LNCAP (cell line): Measurements from ENCODE around the gene ZNF181.

Source experiments
- TF ChIP-seq, protein P1 (sequence below): fragments of 450-650 bp; IDR thresholded peaks from 2 replicates; pipeline ENCODE4 v1.5.1; 2017; ENCODE audit warnings: mild to moderate bottlenecking

ZNF181 gene

DNA sequence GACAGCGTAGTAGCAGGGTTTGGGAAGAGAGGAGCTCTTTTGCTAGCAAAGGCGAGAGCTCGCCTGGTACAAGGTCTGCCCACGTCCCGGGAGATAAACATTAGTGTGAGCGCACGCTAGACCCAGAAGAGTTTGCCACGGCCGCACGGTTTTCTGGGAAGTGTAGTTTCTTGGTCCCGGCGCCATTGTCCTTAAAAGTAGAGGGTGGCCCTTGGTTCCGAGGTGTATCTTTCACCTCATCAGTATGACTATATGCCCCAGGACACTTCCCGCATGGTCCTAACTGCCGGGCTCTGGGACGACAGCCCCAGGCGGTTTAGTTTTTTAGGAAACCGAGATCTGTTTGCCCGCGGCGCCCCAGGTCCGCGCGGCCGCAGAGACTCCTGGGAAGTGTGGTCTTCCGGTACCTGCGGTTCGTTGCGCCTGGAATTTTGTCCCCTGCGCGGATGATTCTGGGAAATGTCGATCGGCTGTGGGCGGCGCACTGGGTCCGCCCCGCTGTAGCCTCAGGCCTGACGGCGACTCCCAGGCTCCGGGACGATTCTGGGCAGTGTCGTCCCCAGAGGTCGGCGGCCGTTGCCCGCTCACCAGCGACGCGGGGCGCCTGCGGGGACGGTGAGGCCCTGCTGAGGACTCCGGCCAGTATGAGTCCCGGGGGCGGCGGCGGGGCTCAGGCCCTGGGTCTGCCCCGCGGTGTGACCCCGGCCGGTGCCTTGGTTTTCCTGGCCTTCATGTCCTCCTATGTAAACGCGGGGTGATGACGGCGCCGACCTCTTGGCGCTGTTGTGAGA, at the start of gene ZNF181:
Gene ZNF181 (plus strand): TSS at position 498 of the 791 bp plus-strand sequence. CDS start 795 bp downstream, outside the sequence.
- TF ChIP-seq, protein P1, sequence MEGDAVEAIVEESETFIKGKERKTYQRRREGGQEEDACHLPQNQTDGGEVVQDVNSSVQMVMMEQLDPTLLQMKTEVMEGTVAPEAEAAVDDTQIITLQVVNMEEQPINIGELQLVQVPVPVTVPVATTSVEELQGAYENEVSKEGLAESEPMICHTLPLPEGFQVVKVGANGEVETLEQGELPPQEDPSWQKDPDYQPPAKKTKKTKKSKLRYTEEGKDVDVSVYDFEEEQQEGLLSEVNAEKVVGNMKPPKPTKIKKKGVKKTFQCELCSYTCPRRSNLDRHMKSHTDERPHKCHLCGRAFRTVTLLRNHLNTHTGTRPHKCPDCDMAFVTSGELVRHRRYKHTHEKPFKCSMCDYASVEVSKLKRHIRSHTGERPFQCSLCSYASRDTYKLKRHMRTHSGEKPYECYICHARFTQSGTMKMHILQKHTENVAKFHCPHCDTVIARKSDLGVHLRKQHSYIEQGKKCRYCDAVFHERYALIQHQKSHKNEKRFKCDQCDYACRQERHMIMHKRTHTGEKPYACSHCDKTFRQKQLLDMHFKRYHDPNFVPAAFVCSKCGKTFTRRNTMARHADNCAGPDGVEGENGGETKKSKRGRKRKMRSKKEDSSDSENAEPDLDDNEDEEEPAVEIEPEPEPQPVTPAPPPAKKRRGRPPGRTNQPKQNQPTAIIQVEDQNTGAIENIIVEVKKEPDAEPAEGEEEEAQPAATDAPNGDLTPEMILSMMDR = no peak

DNA sequence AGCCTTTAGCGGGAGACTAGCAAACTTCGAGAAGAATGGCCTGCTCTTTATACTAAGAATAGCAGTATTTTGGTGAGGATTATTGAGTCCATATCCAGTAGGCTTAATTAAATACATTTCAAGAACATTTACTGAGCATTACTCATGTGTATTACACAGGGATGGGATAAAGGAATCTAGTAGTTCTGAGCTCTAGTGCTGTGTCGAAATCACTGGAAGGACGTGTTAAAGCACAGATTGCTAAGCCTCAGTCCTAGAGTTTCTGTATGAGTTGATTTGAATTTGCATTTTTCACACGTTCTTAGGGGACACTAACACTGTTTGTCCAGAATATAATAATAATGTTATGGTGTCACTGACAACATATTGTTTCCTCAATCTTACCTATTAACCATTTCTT, 47.6 kb upstream of the ZNF181 start:
- TF ChIP-seq, protein P1 = no peak

DNA sequence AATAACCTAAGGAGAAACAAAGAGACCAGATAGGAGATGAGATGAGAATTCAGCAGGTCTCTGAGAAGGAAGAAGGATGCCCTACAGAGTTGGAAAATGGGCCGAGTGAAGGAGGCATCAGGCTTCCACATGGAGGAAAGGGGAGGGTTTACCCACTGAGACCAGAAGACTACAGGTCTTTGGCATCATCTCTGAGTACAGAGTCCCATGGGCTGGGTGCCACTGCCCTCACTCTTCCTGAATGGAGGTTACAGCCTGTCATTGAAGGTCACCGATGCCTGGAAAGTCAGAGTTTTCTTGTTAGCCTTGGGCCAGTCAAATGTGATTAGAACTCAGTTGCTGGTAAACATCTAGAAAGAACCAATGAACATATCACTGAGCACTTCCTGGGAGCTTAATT, 46.7 kb upstream of the ZNF181 start:
- TF ChIP-seq, protein P1 = no peak

DNA sequence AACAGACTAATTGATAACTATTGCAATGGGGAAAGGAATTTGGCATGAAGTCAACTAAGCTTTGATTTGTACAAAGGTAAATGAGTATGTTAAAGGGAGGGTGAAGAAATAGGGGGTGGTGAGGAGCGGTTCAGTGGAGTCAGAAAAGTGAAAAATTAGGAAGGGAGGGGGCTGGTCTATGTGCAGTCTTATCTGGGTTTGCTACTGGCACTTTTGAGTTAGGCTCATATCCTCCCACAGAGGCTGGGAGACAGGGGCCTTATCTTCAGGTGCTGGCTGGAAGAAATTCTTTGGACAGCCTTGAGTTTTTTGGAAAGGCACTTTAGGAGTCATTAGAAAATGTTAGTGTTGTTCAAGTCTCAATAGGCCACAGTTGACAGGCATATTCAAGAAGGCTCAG, 45.5 kb upstream of the ZNF181 start:
- TF ChIP-seq, protein P1 = no peak

DNA sequence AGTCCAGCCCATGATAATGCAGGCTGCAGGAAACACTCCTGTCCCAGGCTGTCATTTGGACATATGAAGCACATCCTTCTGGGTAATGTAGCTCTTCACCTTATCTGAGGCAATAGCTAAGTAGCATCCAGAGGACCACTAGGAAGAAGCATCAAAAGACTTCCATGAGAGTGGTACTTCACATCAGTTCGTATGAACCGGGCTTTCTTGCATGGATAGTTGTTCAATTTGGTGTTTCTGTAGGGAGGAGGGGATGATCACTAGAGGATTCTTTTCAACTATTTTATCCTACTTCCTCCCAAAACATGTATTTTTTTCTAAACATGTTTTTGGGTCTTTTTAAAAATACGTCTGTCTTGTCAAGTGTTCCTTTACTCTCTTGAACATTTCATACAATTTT, 43.7 kb upstream of the ZNF181 start:
- TF ChIP-seq, protein P1 = no peak

DNA sequence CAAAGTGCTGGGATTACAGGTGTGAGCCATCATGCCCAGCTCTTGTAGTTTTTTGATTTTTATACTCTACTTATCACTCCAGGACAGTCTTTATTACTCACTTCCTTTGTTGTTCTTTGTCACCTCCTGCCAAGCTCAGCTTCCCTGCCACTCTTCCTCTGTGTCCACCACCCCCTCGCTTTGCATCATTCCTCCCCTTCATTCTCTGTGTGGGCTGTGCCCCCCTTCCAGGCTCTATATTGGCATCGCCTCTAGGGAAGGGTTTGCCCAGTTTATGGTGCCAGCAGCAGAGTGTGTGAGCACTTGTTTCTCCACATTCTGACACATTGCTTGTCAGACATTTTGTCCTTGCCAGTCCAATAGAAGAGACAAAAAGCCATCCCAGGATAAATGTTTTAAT, 41.5 kb upstream of the ZNF181 start:
- TF ChIP-seq, protein P1 = no peak

DNA sequence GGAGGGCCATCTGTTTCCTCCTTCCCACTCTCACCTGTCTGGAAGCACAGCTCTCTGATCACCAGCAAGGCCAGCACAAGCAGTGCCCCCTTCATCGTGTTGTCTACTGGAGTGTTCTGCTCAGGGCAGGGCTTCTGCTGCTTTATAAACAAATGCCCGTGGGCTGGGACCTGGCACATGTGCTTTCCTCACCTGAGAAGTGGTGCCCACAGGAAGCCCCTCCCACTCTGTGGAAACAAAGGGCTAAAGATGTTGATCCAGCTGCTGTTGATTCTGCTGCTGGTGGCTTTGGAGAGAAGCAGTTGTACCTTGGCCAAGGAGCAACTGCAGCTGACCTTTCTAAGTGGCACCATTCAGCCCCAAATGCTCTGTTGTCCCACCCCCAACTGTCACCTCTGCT, 26.4 kb upstream of the ZNF181 start:
- TF ChIP-seq, protein P1 = no peak
